Renal pelvis (tissue), 4 donors: Measurements from ENCODE around the gene ZNF532. TPM values are rescaled to one million over a fixed set of nuclear protein-coding genes. Genes with fewer than 3 reads are reported as not detected.
"Not testable (repeated sequence)": the region's sequence is repeated elsewhere in the genome, so short reads cannot be mapped to it uniquely, and the experiment has no call there.

Source experiments
- DNase-seq: peaks from one replicate; pipeline ENCODE4 v3.0.0-alpha.2; 2013
- polyA plus RNA-seq, 3 donors: library from polyadenylated mRNA; unstranded; fragments of 120-200 nt; gene quantifications; one replicate each; pipeline ENCODE4 v1.2.1, GENCODE V29; 2013; ENCODE audit not compliant: insufficient read length in 3 of 3

The ZNF532 gene
- polyA plus RNA-seq, 3 donors = 93.7 to 110 (median 97.5) TPM

- DNase-seq = no peak
Measured at GRCh38 chr18:58843688-58844035, 21.0 kb upstream of the ZNF532 start.

- no peak for DNase-seq
Measured at GRCh38 chr18:58844871-58845270, 19.8 kb upstream of the ZNF532 start.

- DNase-seq = no peak
Measured at GRCh38 chr18:58845928-58846724, 18.6 kb upstream of the ZNF532 start.

GRCh38 chr18:58847383-58848071 is 17.1 kb upstream of the ZNF532 start:
- no peak for DNase-seq

- DNase-seq = no peak
Measured at GRCh38 chr18:58848685-58849084, 16.0 kb upstream of the ZNF532 start.

- no peak for DNase-seq
Measured at GRCh38 chr18:58850786-58851469, 13.7 kb upstream of the ZNF532 start.

GRCh38 chr18:58851856-58852255 is 12.8 kb upstream of the ZNF532 start:
- no peak for DNase-seq

- no peak for DNase-seq
Measured at GRCh38 chr18:58852629-58853028, 12.0 kb upstream of the ZNF532 start.

GRCh38 chr18:58853561-58853960 is 11.1 kb upstream of the ZNF532 start:
- no peak for DNase-seq

- not testable (repeated sequence) for DNase-seq
Measured at GRCh38 chr18:58855521-58855920, 9.2 kb upstream of the ZNF532 start.

GRCh38 chr18:58856881-58857280 is 7.8 kb upstream of the ZNF532 start:
- no peak for DNase-seq

GRCh38 chr18:58858591-58859468 is 5.8 kb upstream of the ZNF532 start:
- no peak for DNase-seq

GRCh38 chr18:58859907-58860306 is 4.8 kb upstream of the ZNF532 start:
- DNase-seq = no peak

GRCh38 chr18:58860747-58861231 is 3.9 kb upstream of the ZNF532 start:
- no peak for DNase-seq

GRCh38 chr18:58861353-58861752 is 3.3 kb upstream of the ZNF532 start:
- no peak for DNase-seq

GRCh38 chr18:58861861-58862301 is 2.8 kb upstream of the ZNF532 start:
- DNase-seq = no peak

- no peak for DNase-seq
Measured at GRCh38 chr18:58862356-58862755, 2.3 kb upstream of the ZNF532 start.

GRCh38 chr18:58862851-58863538 is 1.7 kb upstream of the ZNF532 start:
- no peak for DNase-seq

GRCh38 chr18:58863539-58864145 is 1.0 kb upstream of the ZNF532 start:
- DNase-seq = no peak

GRCh38 chr18:58865033-58865590 is 435 bp downstream of the ZNF532 start:
- DNase-seq = no peak
